ENCODE results near the gene FOXRED2. TPM values are rescaled to one million over a fixed set of nuclear protein-coding genes. Genes with fewer than 3 reads are reported as not detected.

Gene FOXRED2
- polyA plus RNA-seq, 1 of the 3 experiments (the other 2 are of a cell fraction) = 7.9 TPM

DNA sequence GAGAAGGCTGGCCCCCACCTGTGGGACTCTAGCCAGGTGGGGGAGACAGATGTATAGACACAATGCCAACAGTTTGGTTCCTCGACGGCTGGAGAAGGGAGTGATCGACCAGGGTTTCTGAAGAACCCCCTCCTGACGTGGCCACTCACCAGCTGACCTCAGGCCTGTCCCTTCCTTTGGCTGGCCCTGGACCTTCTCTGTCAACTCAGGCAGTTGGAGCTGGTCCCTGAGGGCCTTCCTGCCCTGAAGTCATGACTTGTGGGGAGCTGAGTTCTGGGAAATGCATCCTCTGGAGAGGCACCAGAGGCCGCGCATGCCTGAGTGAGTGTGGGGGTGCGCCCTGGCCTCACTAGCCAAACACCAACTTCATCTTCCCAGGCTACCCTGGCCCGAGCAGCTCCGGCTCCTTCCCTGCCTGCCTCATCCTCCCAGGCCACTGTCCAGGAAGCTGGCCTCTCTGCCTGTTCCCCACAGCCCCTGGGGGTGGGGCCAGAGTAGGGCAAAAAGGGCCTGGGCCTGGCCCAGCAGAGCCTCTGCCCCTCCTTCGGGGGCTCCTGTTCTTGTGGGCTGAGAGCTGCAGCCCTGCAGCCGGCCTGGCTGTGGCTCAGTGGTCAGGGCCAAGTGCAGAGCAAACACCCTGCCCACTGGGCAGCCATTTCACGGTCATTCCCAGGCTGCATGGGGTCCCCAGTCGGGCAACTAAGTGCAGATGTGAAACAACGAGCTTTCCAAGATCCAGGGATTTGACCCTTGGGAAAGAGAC is 49.0 kb downstream of the FOXRED2 start:
- no peaks in the 10 kb centered on the region for H3K9me2 ChIP-seq
- TF ChIP-seq SIN3A (IDR thresholded peaks at IDR 0.05; ENCODE audit: borderline replicate concordance, low read depth, low read length) (no peak), ELF1 (IDR thresholded peaks at IDR 0.05) (no peak), GATA2 (CRISPR knock-in tag; IDR thresholded peaks at IDR 0.05) (no peak), CHD2 (IDR thresholded peaks at IDR 0.05; ENCODE audit: low read length, partially characterized antibody) (no peak), RCOR1 (IDR thresholded peaks at IDR 0.05; ENCODE audit: low read length) (no peak), GABPA (IDR thresholded peaks at IDR 0.05; ENCODE audit: low read depth) (no peak), TCF12 (IDR thresholded peaks at IDR 0.05) (no peak), RAD21 (IDR thresholded peaks at IDR 0.05; ENCODE audit: low read length) (no peak), MXI1 (IDR thresholded peaks at IDR 0.05; ENCODE audit: low read depth, low read length) (no peak), FOSL2 (IDR thresholded peaks at IDR 0.05; ENCODE audit: borderline replicate concordance, low read depth) (no peak), YY1 (IDR thresholded peaks at IDR 0.05; ENCODE audit: low read depth) (no peak), EP300 (IDR thresholded peaks at IDR 0.05; ENCODE audit: borderline replicate concordance in 1 of 2, low read depth in 1 of 2, low read length in 1 of 2) (no peak), RXRA (IDR thresholded peaks at IDR 0.05; ENCODE audit: borderline replicate concordance, low read depth) (no peak), JUND (IDR thresholded peaks at IDR 0.05) (no peak)
- TF ChIP-seq, protein P1, sequence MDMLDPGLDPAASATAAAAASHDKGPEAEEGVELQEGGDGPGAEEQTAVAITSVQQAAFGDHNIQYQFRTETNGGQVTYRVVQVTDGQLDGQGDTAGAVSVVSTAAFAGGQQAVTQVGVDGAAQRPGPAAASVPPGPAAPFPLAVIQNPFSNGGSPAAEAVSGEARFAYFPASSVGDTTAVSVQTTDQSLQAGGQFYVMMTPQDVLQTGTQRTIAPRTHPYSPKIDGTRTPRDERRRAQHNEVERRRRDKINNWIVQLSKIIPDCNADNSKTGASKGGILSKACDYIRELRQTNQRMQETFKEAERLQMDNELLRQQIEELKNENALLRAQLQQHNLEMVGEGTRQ (IDR thresholded peaks at IDR 0.05; ENCODE audit: borderline replicate concordance, low read depth, low read length) = no peak
- TF ChIP-seq, protein P2, sequence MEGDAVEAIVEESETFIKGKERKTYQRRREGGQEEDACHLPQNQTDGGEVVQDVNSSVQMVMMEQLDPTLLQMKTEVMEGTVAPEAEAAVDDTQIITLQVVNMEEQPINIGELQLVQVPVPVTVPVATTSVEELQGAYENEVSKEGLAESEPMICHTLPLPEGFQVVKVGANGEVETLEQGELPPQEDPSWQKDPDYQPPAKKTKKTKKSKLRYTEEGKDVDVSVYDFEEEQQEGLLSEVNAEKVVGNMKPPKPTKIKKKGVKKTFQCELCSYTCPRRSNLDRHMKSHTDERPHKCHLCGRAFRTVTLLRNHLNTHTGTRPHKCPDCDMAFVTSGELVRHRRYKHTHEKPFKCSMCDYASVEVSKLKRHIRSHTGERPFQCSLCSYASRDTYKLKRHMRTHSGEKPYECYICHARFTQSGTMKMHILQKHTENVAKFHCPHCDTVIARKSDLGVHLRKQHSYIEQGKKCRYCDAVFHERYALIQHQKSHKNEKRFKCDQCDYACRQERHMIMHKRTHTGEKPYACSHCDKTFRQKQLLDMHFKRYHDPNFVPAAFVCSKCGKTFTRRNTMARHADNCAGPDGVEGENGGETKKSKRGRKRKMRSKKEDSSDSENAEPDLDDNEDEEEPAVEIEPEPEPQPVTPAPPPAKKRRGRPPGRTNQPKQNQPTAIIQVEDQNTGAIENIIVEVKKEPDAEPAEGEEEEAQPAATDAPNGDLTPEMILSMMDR (IDR thresholded peaks at IDR 0.05) = no peak
- TF ChIP-seq, protein P3, sequence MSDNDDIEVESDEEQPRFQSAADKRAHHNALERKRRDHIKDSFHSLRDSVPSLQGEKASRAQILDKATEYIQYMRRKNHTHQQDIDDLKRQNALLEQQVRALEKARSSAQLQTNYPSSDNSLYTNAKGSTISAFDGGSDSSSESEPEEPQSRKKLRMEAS (IDR thresholded peaks at IDR 0.05; ENCODE audit: low read depth) = no peak
- POLR2A ChIA-PET = no interaction called here
- H4K20me1 ChIP-seq (ENCODE audit: insufficient read depth) = no peaks in the 10 kb centered on the region
- no peak for DNase-seq
- no peaks in the 10 kb centered on the region for H3K36me3 ChIP-seq (replicated peaks in 1 of 2; ENCODE audit: control insufficient read depth in 1 of 2, insufficient read depth in 2 of 2, low read length in 1 of 2)
- no peaks in the 10 kb centered on the region for H3K9me3 ChIP-seq
- H3K79me2 ChIP-seq (ENCODE audit: insufficient read depth) = no peaks in the 10 kb centered on the region; the same call in 1 of the 2 replicates
- H3K27me3 ChIP-seq (ENCODE audit: insufficient read depth) = no peaks in the 10 kb centered on the region
- H3K9ac ChIP-seq = no peak overlapping the region
- no peak overlapping the region for H3K4me3 ChIP-seq (ENCODE audit: low read depth in 2 of 2, low read length in 1 of 2)
- H3K27ac ChIP-seq (ENCODE audit: low read depth in 2 of 2, low read length in 1 of 2) = no peak overlapping the region
- H3K4me1 ChIP-seq (ENCODE audit: control insufficient read depth in 1 of 2, insufficient read depth in 2 of 2, low read depth in 1 of 2, low read length in 1 of 2) = peaks cover 8 to 13% of the 10 kb centered on the region in 2 experiments; a peak in 3 of 4 replicates
- 96% methylated on average over 4 of the region's 14 CpGs for WGBS (ENCODE audit: low lambda C conversion rate)
- CTCF ChIA-PET = interaction anchor here (2.3 to 5.9 kb wide), 2 partner anchors 13 to 157 kb away, joined by 17 to 26 read pairs; no protein-coding TSS in a partner anchor
- H2AFZ ChIP-seq (ENCODE audit: low read depth) = no peak overlapping the region
- H3F3A ChIP-seq (replicated peaks; ENCODE audit: insufficient read depth) = peaks cover 12% of the 10 kb centered on the region
- H3K4me2 ChIP-seq = no peak overlapping the region

Data from SK-N-SH (cell line).